ENCODE results near the gene ZFYVE27.

GRCh38 chr10:97755718-97756117, 18.8 kb downstream of the ZFYVE27 start:
- TF ChIP-seq CTCF (IDR thresholded peaks at IDR 0.05) (no peak), POLR2AphosphoS5 (IDR thresholded peaks at IDR 0.05; ENCODE audit: insufficient read depth in 1 of 2, low read depth in 1 of 2) (no peak), POLR2A (IDR thresholded peaks at IDR 0.05) (no peak)
